IMR-90 (cell line): ENCODE results near the gene CYSRT1. TPM values are rescaled to one million over a fixed set of nuclear protein-coding genes. Genes with fewer than 3 reads are reported as not detected.
A peak's percentile ranks its signal among the peaks of the same experiment; 100 is the strongest.

ENCODE experiments used
- ATAC-seq: fragments of 200-7000 bp; cut with Tn5 transposase; 2 replicates; pipeline ENCODE4 v1.9.1; 2020; ENCODE audit warnings: low read depth, mild to moderate bottlenecking, moderate library complexity
- BruUV-seq: library from RNA; stranded (reverse); fragments of 400-500 nt; replicated peaks from 2 replicates; lab custom pipeline; 2021; lab: Mats Ljungman, UMichigan
- CTCF ChIA-PET: fragments of 300-600 bp; formaldehyde crosslinking; extraction: SDS; loops from one replicate; lab custom pipeline; 2021; ENCODE audit warnings: antibody characterized with exemption; lab: Yijun Ruan, JAX
- POLR2A ChIA-PET: fragments of 300-600 bp; sonication (Branson Sonifier 250); formaldehyde crosslinking; loops from one replicate; lab custom pipeline; 2022; ENCODE audit warnings: antibody characterized with exemption; ENCODE audit not compliant: unreplicated experiment; lab: Charles Lee
- DNase-seq: peaks from one replicate; pipeline ENCODE4 v3.0.0; 2013
- H2AFZ ChIP-seq: replicated peaks from 2 replicates; pipeline ENCODE3; 2013; ENCODE audit warnings: low read length, mild to moderate bottlenecking; ENCODE audit not compliant: poor library complexity
- H2AK5ac ChIP-seq: 2 replicates; pipeline ENCODE4 v1.6.1; 2013; ENCODE audit warnings: low read depth, low read length, inconsistent platforms
- H2AK9ac ChIP-seq: replicated peaks from 2 replicates; pipeline ENCODE3; 2013; ENCODE audit warnings: mild to moderate bottlenecking, low read depth, low read length, moderate library complexity; ENCODE audit not compliant: poor library complexity
- H2BK120ac ChIP-seq: 2 replicates; pipeline ENCODE4 v1.6.1; 2013; ENCODE audit warnings: low read depth, low read length, inconsistent platforms
- H2BK15ac ChIP-seq: 3 replicates; pipeline ENCODE4 v1.6.1; 2013; ENCODE audit warnings: low read depth, low read length, inconsistent platforms
- H2BK20ac ChIP-seq: 2 replicates; pipeline ENCODE4 v1.6.1; 2013; ENCODE audit warnings: low read depth, mild to moderate bottlenecking, inconsistent platforms, low read length, moderate library complexity
- H2BK5ac ChIP-seq: 2 replicates; pipeline ENCODE4 v1.6.1; 2013; ENCODE audit warnings: mild to moderate bottlenecking, low read depth, low read length, inconsistent platforms; ENCODE audit not compliant: poor library complexity, severe bottlenecking
- H3K14ac ChIP-seq: replicated peaks from 2 replicates; pipeline ENCODE4 v1.6.1; 2013; ENCODE audit warnings: low read depth, low read length, inconsistent platforms
- H3K18ac ChIP-seq: 2 replicates; pipeline ENCODE4 v1.6.1; 2013; ENCODE audit warnings: low read depth, low read length, control low read depth
- H3K23ac ChIP-seq: 2 replicates; pipeline ENCODE4 v1.6.1; 2013; ENCODE audit warnings: low read depth, low read length, inconsistent platforms
- H3K27ac ChIP-seq: 2 replicates; pipeline ENCODE4 v1.5.1; 2013; ENCODE audit warnings: mild to moderate bottlenecking, control low read depth, low read length; ENCODE audit not compliant: insufficient read depth
- H3K27me3 ChIP-seq: 2 replicates; pipeline ENCODE4 v1.6.1; 2013; ENCODE audit warnings: low read length; ENCODE audit not compliant: control insufficient read depth, insufficient read depth
- H3K36me3 ChIP-seq: 2 replicates; pipeline ENCODE4 v1.6.1; 2013; ENCODE audit warnings: low read length, mixed read lengths; ENCODE audit not compliant: control insufficient read depth, insufficient read depth
- H3K4ac ChIP-seq: 2 replicates; pipeline ENCODE4 v1.6.1; 2013; ENCODE audit warnings: low read depth, low read length, inconsistent platforms
- H3K4me1 ChIP-seq: 2 replicates; pipeline ENCODE4 v1.6.1; 2013; ENCODE audit warnings: low read length, mixed read lengths; ENCODE audit not compliant: control insufficient read depth, insufficient read depth
- H3K4me2 ChIP-seq: 2 replicates; pipeline ENCODE4 v1.6.1; 2013; ENCODE audit warnings: low read depth, mild to moderate bottlenecking, control low read depth, low read length, moderate library complexity
- H3K4me3 ChIP-seq: 2 replicates; pipeline ENCODE4 v1.5.1; 2013; ENCODE audit warnings: low read depth, mild to moderate bottlenecking, control low read depth, low read length, moderate library complexity; ENCODE audit not compliant: insufficient read depth
- H3K56ac ChIP-seq: 2 replicates; pipeline ENCODE4 v1.6.1; 2013; ENCODE audit warnings: low read length, inconsistent platforms; ENCODE audit not compliant: insufficient read depth; ENCODE audit errors: extremely low read depth
- H3K79me1 ChIP-seq, 2 experiments: 2 replicates each; pipeline ENCODE4 v1.6.1; 2013; ENCODE audit warnings: low read length in 2 of 2, inconsistent platforms in 1 of 2, low read depth in 1 of 2
- H3K9ac ChIP-seq: 2 replicates; pipeline ENCODE4 v1.6.1; 2013; ENCODE audit warnings: low read depth, low read length, control low read depth
- H3K9me1 ChIP-seq: 2 replicates; pipeline ENCODE4 v1.6.1; 2013; ENCODE audit warnings: low read length, inconsistent platforms; ENCODE audit not compliant: insufficient read depth
- H3K9me3 ChIP-seq: 2 replicates; pipeline ENCODE4 v1.6.1; 2013; ENCODE audit warnings: low read length; ENCODE audit not compliant: control insufficient read depth, insufficient read depth
- H4K20me1 ChIP-seq: 2 replicates; pipeline ENCODE4 v1.6.1; 2013; ENCODE audit warnings: low read length, inconsistent platforms; ENCODE audit not compliant: insufficient read depth
- H4K5ac ChIP-seq: 2 replicates; pipeline ENCODE4 v1.6.1; 2013; ENCODE audit warnings: mild to moderate bottlenecking, low read depth, low read length, control low read depth
- H4K8ac ChIP-seq, 2 experiments: 2 replicates each; pipeline ENCODE4 v1.6.1; 2013; ENCODE audit warnings: low read depth in 2 of 2, low read length in 2 of 2, control low read depth in 1 of 2, inconsistent platforms in 1 of 2
- H4K91ac ChIP-seq: 2 replicates; pipeline ENCODE4 v1.6.1; 2013; ENCODE audit warnings: low read depth, low read length, inconsistent platforms; ENCODE audit not compliant: insufficient read depth
- BHLHE40 ChIP-seq: fragments of 150-350 bp; IDR thresholded peaks from 2 replicates; pipeline ENCODE4 v1.6.1; 2016; ENCODE audit warnings: mild to moderate bottlenecking, low read depth, low read length
- CEBPB ChIP-seq: IDR thresholded peaks from 2 replicates; pipeline ENCODE4 v1.6.1; 2012; ENCODE audit warnings: low read depth, low read length, improper control_type of control experiment
- CTCF ChIP-seq: conservative IDR thresholded peaks from 2 replicates; pipeline ENCODE4 v1.5.1; 2012; ENCODE audit warnings: mild to moderate bottlenecking, low read depth, low read length, improper control_type of control experiment
- ELK1 ChIP-seq: fragments of 150-350 bp; IDR thresholded peaks from 2 replicates; pipeline ENCODE4 v1.6.1; 2016; ENCODE audit warnings: low read depth, mild to moderate bottlenecking, low read length, moderate library complexity, borderline replicate concordance
- FOS ChIP-seq: fragments of 150-350 bp; IDR thresholded peaks from 2 replicates; pipeline ENCODE4 v1.6.1; 2016; ENCODE audit warnings: low read depth, low read length
- MAFK ChIP-seq: IDR thresholded peaks from 2 replicates; pipeline ENCODE4 v1.6.1; 2012; ENCODE audit warnings: low read depth, low read length, improper control_type of control experiment
- MAZ ChIP-seq: IDR thresholded peaks from 2 replicates; pipeline ENCODE4 v1.6.1; 2012; ENCODE audit warnings: low read depth, mild to moderate bottlenecking, low read length, improper control_type of control experiment, moderate library complexity, borderline replicate concordance
- MXI1 ChIP-seq: IDR thresholded peaks from 2 replicates; pipeline ENCODE4 v1.6.1; 2012; ENCODE audit warnings: low read depth, mild to moderate bottlenecking, low read length, moderate library complexity, borderline replicate concordance
- NFE2L2 ChIP-seq: fragments of 150-350 bp; IDR thresholded peaks from 2 replicates; pipeline ENCODE4 v1.6.1; 2016; ENCODE audit warnings: low read depth, mild to moderate bottlenecking, low read length
- POLR2A ChIP-seq: IDR thresholded peaks from 2 replicates; pipeline ENCODE4 v1.6.1; 2012; ENCODE audit warnings: mild to moderate bottlenecking, low read depth, low read length
- RAD21 ChIP-seq: IDR thresholded peaks from 2 replicates; pipeline ENCODE4 v1.6.1; 2012; ENCODE audit warnings: low read length, improper control_type of control experiment
- SMC3 ChIP-seq: fragments of 150-350 bp; IDR thresholded peaks from 2 replicates; pipeline ENCODE4 v1.6.1; 2016; ENCODE audit warnings: low read depth, mild to moderate bottlenecking, antibody characterized with exemption, low read length, moderate library complexity
- USF2 ChIP-seq: fragments of 150-350 bp; IDR thresholded peaks from 2 replicates; pipeline ENCODE4 v1.6.1; 2017; ENCODE audit warnings: mild to moderate bottlenecking, antibody characterized with exemption, low read length, low read depth
- WGBS, 2 experiments: methylation state at CpG; one replicate each; pipeline versions ENCODE4 v1.1.5 to v1.1.7; 2013; ENCODE audit warnings: missing lambda C conversion rate in 2 of 2; ENCODE audit not compliant: insufficient read length in 1 of 2; ENCODE audit errors: extremely low coverage in 2 of 2; 5-methylcytosine and 5-hydroxymethylcytosine counted together
- dilution Hi-C: fragments of 300-500 bp; cut with HindIII; formaldehyde crosslinking; loops from one replicate; pipeline ENCODE4 v1.14.3; 2018; ENCODE audit warnings: low sequenced_read_pairs; ENCODE audit not compliant: unreplicated experiment
- in situ Hi-C: fragments of 300-500 bp; cut with MboI; formaldehyde crosslinking; loops from 3 replicates; pipeline ENCODE4 v1.14.3; 2019; ENCODE audit warnings: low sequenced_read_pairs, inconsistent platforms, mixed read lengths
- intact Hi-C: fragments of 100-400 bp; cut with micrococcal nuclease; formaldehyde crosslinking; loops from 2 replicates; pipeline ENCODE4 v1.10.0; 2022
- polyA plus RNA-seq, 3 experiments: library from polyadenylated mRNA; depleted of rRNA; stranded (reverse); fragments of >200 nt; gene quantifications; 2 replicates each; pipeline ENCODE4 v1.2.3, GENCODE V29; 2012; ENCODE audit warnings: low replicate concordance in 1 of 3
- total RNA-seq: library from RNA; depleted of rRNA; stranded (reverse); fragments of >200 nt; gene quantifications from 2 replicates; pipeline ENCODE4 v1.2.3, GENCODE V29; 2012

Gene CYSRT1
- total and polyA plus RNA-seq, 2 of the 4 experiments (the other 2 are of a cell fraction) = 0.18 to 0.84 TPM

- no peak within 1 kb of the TSS for H3K18ac ChIP-seq
- dilution Hi-C loops (no loop called here), in situ Hi-C loops (loop anchor here (5.0 kb wide), 1 partner anchor 105 kb away; no protein-coding TSS in a partner anchor), intact Hi-C loops (loop anchor here (1.0 to 2.0 kb wide), 2 partner anchors 109 to 180 kb away; partner anchors contain the start of gene NPDC1)
- no peak within 1 kb of the TSS for H2BK20ac ChIP-seq
- no peak within 1 kb of the TSS for H3K56ac ChIP-seq
- BruUV-seq = no TSS peak
- H2AK5ac ChIP-seq = peak within 1 kb of the TSS; percentile 33; the same call in 1 of the 2 replicates
- no peak within 1 kb of the TSS for H3K4me2 ChIP-seq
- no peak within 1 kb of the TSS for H3K4me3 ChIP-seq
- no peaks in the 10 kb centered on the region for H3K36me3 ChIP-seq
- peaks cover 12% of the 10 kb centered on the region for H3K4me1 ChIP-seq
- H3K14ac ChIP-seq = no peak within 1 kb of the TSS
- no peak within 1 kb of the TSS for H2BK15ac ChIP-seq
- no peaks in the 10 kb centered on the region for H4K20me1 ChIP-seq
- no peaks in the 10 kb centered on the region for H3K9me3 ChIP-seq
- H2AK9ac ChIP-seq = peak within 1 kb of the TSS; percentile 82
- no peak within 1 kb of the TSS for H3K23ac ChIP-seq
- H2BK120ac ChIP-seq = no peak within 1 kb of the TSS
- ChIA-PET CTCF (interaction anchor here (1.1 to 1.2 kb wide), 2 partner anchors 9 to 32 kb away, joined by 3 to 6 read pairs; no protein-coding TSS in a partner anchor), POLR2A (no interaction called here)
- peak; percentile 65 for DNase-seq
- peak within 1 kb of the TSS; percentile 85 for H2AFZ ChIP-seq
- H2BK5ac ChIP-seq = no peak within 1 kb of the TSS
- H4K5ac ChIP-seq = no peak within 1 kb of the TSS
- no peak within 1 kb of the TSS for H3K9ac ChIP-seq
- 52% methylated on average over 13 of the region's 25 CpGs; no CpG with 5 or more reads in 1 of the 2 experiments for WGBS, 2 experiments
- peak; percentile 56 for ATAC-seq
- H3K9me1 ChIP-seq = no peaks in the 10 kb centered on the region
- H4K91ac ChIP-seq = no peak within 1 kb of the TSS
- 0 out of 4 replicates have a peak within 1 kb of the TSS, but pooled peaks of 1 of the 2 experiments have one; percentile 27 for H4K8ac ChIP-seq
- no peaks in the 10 kb centered on the region for H3K79me1 ChIP-seq
- H3K27me3 ChIP-seq = peaks cover 1% of the 10 kb centered on the region; the same call in 1 of the 2 replicates
- no peak within 1 kb of the TSS for H3K4ac ChIP-seq
- no peak within 1 kb of the TSS for H3K27ac ChIP-seq
- TF ChIP-seq USF2 (no peak), SMC3 (peak; percentile 78), POLR2A (peak; percentile 37; the same call in 1 of the 2 replicates), NFE2L2 (no peak), FOS (no peak), ELK1 (no peak), RAD21 (peak; percentile 89), CTCF (peak; percentile 92), MAFK (no peak), BHLHE40 (no peak), MAZ (0 out of 2 replicates have a peak, but pooled peaks have one; percentile 29), CEBPB (no peak), MXI1 (no peak)
Measured at GRCh38 chr9:137227054-137227852, 2.3 kb downstream of the CYSRT1 start, which contains the start of gene RNF224. Gene RNF224 (plus strand): TSS chr9:137227502. CDS start chr9:137228336, 834 bp downstream.
